ENCODE data around the gene CXXC5. TPM values are rescaled to one million over a fixed set of nuclear protein-coding genes. Genes with fewer than 3 reads are reported as not detected.

Gene CXXC5
- total RNA-seq, 1 donor from 2014 or later: 17.2 TPM

DNA sequence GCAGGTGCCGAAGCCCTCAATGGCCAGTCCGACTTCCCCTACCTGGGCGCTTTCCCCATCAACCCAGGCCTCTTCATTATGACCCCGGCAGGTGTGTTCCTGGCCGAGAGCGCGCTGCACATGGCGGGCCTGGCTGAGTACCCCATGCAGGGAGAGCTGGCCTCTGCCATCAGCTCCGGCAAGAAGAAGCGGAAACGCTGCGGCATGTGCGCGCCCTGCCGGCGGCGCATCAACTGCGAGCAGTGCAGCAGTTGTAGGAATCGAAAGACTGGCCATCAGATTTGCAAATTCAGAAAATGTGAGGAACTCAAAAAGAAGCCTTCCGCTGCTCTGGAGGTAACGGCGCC lies 32.9 kb downstream of the CXXC5 start:
- H2AFZ ChIP-seq (replicated peaks): no peak overlapping the region
- no peaks in the 10 kb centered on the region for H3K36me3 ChIP-seq
- H3K27me3 ChIP-seq: no peaks in the 10 kb centered on the region
- H3K4me2 ChIP-seq: no peak overlapping the region
- H3K9me3 ChIP-seq (ENCODE audit: low read depth): no peaks in the 10 kb centered on the region
- peaks cover 10% of the 10 kb centered on the region for H3K27me3 Mint-ChIP-seq (ENCODE audit: insufficient read depth, low read depth)
- H3K4me1 Mint-ChIP-seq: peaks cover 63% of the 10 kb centered on the region
- peaks cover 33% of the 10 kb centered on the region for H3F3A ChIP-seq (ENCODE audit: low read depth)
- H3K9ac ChIP-seq: no peak overlapping the region
- no peak for DNase-seq (ENCODE audit: low spot score)
- H3K4me3 Mint-ChIP-seq: no peak overlapping the region
- H3K27ac ChIP-seq: no peak overlapping the region
- H3K27ac Mint-ChIP-seq: peak overlapping the region; percentile 42
- TF ChIP-seq EZH2phosphoT487 (IDR thresholded peaks at IDR 0.05): no peak
- TF ChIP-seq, protein P1, sequence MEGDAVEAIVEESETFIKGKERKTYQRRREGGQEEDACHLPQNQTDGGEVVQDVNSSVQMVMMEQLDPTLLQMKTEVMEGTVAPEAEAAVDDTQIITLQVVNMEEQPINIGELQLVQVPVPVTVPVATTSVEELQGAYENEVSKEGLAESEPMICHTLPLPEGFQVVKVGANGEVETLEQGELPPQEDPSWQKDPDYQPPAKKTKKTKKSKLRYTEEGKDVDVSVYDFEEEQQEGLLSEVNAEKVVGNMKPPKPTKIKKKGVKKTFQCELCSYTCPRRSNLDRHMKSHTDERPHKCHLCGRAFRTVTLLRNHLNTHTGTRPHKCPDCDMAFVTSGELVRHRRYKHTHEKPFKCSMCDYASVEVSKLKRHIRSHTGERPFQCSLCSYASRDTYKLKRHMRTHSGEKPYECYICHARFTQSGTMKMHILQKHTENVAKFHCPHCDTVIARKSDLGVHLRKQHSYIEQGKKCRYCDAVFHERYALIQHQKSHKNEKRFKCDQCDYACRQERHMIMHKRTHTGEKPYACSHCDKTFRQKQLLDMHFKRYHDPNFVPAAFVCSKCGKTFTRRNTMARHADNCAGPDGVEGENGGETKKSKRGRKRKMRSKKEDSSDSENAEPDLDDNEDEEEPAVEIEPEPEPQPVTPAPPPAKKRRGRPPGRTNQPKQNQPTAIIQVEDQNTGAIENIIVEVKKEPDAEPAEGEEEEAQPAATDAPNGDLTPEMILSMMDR (IDR thresholded peaks at IDR 0.05): no peak
- H3K9me3 Mint-ChIP-seq: no peaks in the 10 kb centered on the region
- peaks cover 18% of the 10 kb centered on the region for H3K79me2 ChIP-seq (ENCODE audit: low read depth)
- peaks cover 61% of the 10 kb centered on the region for H4K20me1 ChIP-seq (ENCODE audit: low read depth)
- H3K4me1 ChIP-seq: peaks cover 58% of the 10 kb centered on the region
- peaks cover 25% of the 10 kb centered on the region for H3K36me3 Mint-ChIP-seq
- H3K4me3 ChIP-seq: no peak overlapping the region

DNA sequence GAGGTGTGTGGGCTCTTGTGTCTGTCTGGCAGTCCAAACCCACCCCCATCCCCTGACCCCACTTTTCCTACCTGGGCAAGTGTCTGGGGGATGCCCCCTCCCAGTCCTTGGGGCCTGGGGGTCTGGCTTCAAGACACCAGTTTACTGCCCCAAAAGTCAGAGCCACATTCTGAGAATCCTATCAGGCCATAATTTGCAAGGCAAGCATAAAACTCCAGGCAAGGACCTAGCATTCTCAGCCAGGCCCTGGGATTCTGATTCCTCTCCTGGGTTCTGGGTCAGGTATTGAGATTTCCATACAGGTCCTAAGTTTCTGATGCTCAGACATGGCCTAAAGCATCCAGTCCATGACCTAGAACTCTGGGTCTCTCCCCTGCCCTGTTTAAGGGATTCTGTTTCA lies 33.3 kb downstream of the CXXC5 start:
- Mint-ChIP-seq H3K4me1 (peaks cover 66% of the 10 kb centered on the region), H3K9me3 (no peaks in the 10 kb centered on the region), H3K27ac (peak overlapping the region; percentile 42), H3K36me3 (peaks cover 25% of the 10 kb centered on the region), H3K27me3 (ENCODE audit: insufficient read depth, low read depth) (peaks cover 10% of the 10 kb centered on the region), H3K4me3 (no peak overlapping the region)
- H3F3A ChIP-seq (ENCODE audit: low read depth): peaks cover 33% of the 10 kb centered on the region
- H3K4me2 ChIP-seq: no peak overlapping the region
- no peaks in the 10 kb centered on the region for H3K36me3 ChIP-seq
- no peaks in the 10 kb centered on the region for H3K27me3 ChIP-seq
- H3K79me2 ChIP-seq (ENCODE audit: low read depth): peaks cover 18% of the 10 kb centered on the region
- no peak for DNase-seq (ENCODE audit: low spot score)
- H3K9ac ChIP-seq: no peak overlapping the region
- H2AFZ ChIP-seq (replicated peaks): no peak overlapping the region
- TF ChIP-seq, protein P1 (IDR thresholded peaks at IDR 0.05): no peak
- TF ChIP-seq EZH2phosphoT487 (IDR thresholded peaks at IDR 0.05) (no peak), EZH2 (IDR thresholded peaks at IDR 0.05) (no peak)
- peaks cover 58% of the 10 kb centered on the region for H3K4me1 ChIP-seq
- H4K20me1 ChIP-seq (ENCODE audit: low read depth): peaks cover 62% of the 10 kb centered on the region
- H3K9me3 ChIP-seq (ENCODE audit: low read depth): no peaks in the 10 kb centered on the region
- no peak overlapping the region for H3K27ac ChIP-seq
- H3K4me3 ChIP-seq: no peak overlapping the region

DNA sequence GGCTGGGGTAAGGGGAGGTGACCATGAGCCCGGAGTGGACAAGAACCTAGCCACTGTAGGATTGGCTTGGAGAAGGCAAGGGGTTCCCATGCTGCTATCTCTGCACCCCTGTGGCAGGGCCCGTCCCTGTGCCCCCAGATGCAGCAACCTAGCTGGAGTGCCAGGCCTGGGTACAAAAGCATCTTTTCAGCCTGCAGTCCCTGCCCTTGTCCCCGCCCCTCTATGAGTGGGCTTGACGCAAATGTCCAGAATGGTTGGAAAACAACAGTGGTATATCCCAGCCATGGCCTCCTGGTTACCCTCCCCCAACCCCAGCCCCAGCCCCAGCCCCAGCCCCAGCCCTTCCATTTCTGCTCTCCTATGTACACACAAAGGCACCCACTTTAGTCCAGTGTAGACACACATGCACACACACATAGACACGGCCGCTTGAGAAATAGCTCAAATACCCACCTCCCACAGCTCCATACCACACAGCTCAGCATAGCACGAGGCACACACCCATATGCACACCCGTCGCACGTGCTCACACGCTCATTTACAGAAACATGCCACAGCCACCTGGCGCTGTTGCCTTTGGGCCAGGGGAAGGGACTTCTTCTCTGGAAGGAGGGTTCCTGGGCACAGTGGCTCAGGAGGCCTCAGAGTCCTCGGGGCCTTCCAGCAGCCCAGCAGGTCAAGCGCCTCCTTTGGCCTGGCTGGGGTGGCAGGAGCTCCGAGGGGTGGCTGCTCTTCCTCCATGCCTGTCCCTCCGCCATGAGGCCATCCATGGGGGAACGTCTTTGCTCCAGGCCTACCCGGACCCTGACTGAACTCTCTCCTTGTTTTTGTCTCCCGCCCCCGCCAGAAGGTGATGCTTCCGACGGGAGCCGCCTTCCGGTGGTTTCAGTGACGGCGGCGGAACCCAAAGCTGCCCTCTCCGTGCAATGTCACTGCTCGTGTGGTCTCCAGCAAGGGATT lies 34.1 kb downstream of the CXXC5 start:
- TF ChIP-seq EZH2phosphoT487 (IDR thresholded peaks at IDR 0.05) (no peak), EZH2 (IDR thresholded peaks at IDR 0.05) (no peak)
- TF ChIP-seq, protein P1 (IDR thresholded peaks at IDR 0.05): no peak
- Histone ChIP-seq H3K27me3 (no peaks in the 10 kb centered on the region), H4K20me1 (ENCODE audit: low read depth) (peaks cover 62% of the 10 kb centered on the region), H3K27ac (no peak overlapping the region), H3K36me3 (no peaks in the 10 kb centered on the region), H3K9ac (no peak overlapping the region), H3K4me1 (peaks cover 58% of the 10 kb centered on the region), H3K79me2 (ENCODE audit: low read depth) (peaks cover 18% of the 10 kb centered on the region), H3F3A (ENCODE audit: low read depth) (peaks cover 29% of the 10 kb centered on the region), H2AFZ (replicated peaks) (no peak overlapping the region), H3K4me3 (no peak overlapping the region), H3K4me2 (no peak overlapping the region), H3K9me3 (ENCODE audit: low read depth) (no peaks in the 10 kb centered on the region)
- Mint-ChIP-seq H3K36me3 (peaks cover 25% of the 10 kb centered on the region), H3K9me3 (no peaks in the 10 kb centered on the region), H3K4me1 (peaks cover 66% of the 10 kb centered on the region), H3K4me3 (peak overlapping the region; percentile 55), H3K27me3 (ENCODE audit: insufficient read depth, low read depth) (peaks cover 15% of the 10 kb centered on the region), H3K27ac (peak overlapping the region; percentile 59)
- peak; percentile 4 for DNase-seq (ENCODE audit: low spot score)
